ENCODE data around the gene RELL2. TPM values are rescaled to one million over a fixed set of nuclear protein-coding genes. Genes with fewer than 3 reads are reported as not detected.

The RELL2 gene
- polyA plus RNA-seq, 1 experiment = 3.0 TPM

- TF ChIP-seq CTCF (IDR thresholded peaks at IDR 0.05; ENCODE audit: low read depth, low read length) = no peak
- H3K9me3 ChIP-seq (ENCODE audit: control insufficient read depth, insufficient read depth, low read length) = no peaks in the 10 kb centered on the region
- CTCF ChIA-PET = interaction anchor here (19.3 kb wide), 1 partner anchor 19 kb away, joined by 465 read pairs; no protein-coding TSS in a partner anchor
- H3K27me3 ChIP-seq (ENCODE audit: control insufficient read depth, insufficient read depth, low read length) = no peaks in the 10 kb centered on the region
- H3K4me3 ChIP-seq (ENCODE audit: low read depth, low read length) = no peak overlapping the region
- POLR2A ChIA-PET = no interaction called here
- DNase-seq (ENCODE audit: low read depth, low spot score) = no peak
- no peak overlapping the region for H3K27ac ChIP-seq (ENCODE audit: low read depth, low read length)
Observed at GRCh38 chr5:141611289-141611688, 25.5 kb upstream of the RELL2 start.

- Histone ChIP-seq H3K27me3 (ENCODE audit: control insufficient read depth, insufficient read depth, low read length) (no peaks in the 10 kb centered on the region), H3K4me3 (ENCODE audit: low read depth, low read length) (no peak overlapping the region), H3K27ac (ENCODE audit: low read depth, low read length) (no peak overlapping the region), H3K9me3 (ENCODE audit: control insufficient read depth, insufficient read depth, low read length) (no peaks in the 10 kb centered on the region)
- ChIA-PET POLR2A (no interaction called here), CTCF (interaction anchor here (19.3 kb wide), 1 partner anchor 21 kb away, joined by 465 read pairs; no protein-coding TSS in a partner anchor)
- TF ChIP-seq CTCF (IDR thresholded peaks at IDR 0.05; ENCODE audit: low read depth, low read length) = no peak
- no peak for DNase-seq (ENCODE audit: low read depth, low spot score)
Observed at GRCh38 chr5:141613344-141613743, 23.5 kb upstream of the RELL2 start.

GRCh38 chr5:141615991-141616720 lies 20.6 kb upstream of the RELL2 start:
- ChIA-PET POLR2A (interaction anchor here (1.5 kb wide), 1 partner anchor 20 kb away, joined by 4 read pairs; the partner anchor contains the start of genes HDAC3 and RELL2), CTCF (interaction anchor here (0.6 to 19.3 kb wide), 6 partner anchors 9 to 186 kb away, joined by 3 to 465 read pairs (median 10); partner anchors contain the start of gene PCDHGA12)
- DNase-seq (ENCODE audit: low read depth, low spot score) = no peak
- Histone ChIP-seq H3K27ac (ENCODE audit: low read depth, low read length) (no peak overlapping the region), H3K27me3 (ENCODE audit: control insufficient read depth, insufficient read depth, low read length) (no peaks in the 10 kb centered on the region), H3K4me3 (ENCODE audit: low read depth, low read length) (no peak overlapping the region), H3K9me3 (ENCODE audit: control insufficient read depth, insufficient read depth, low read length) (no peaks in the 10 kb centered on the region; the same call in 1 of the 2 replicates)
- TF ChIP-seq CTCF (IDR thresholded peaks at IDR 0.05; ENCODE audit: low read depth, low read length) = no peak

GRCh38 chr5:141617128-141617527 lies 19.7 kb upstream of the RELL2 start:
- no peak overlapping the region for H3K27ac ChIP-seq (ENCODE audit: low read depth, low read length)
- no peaks in the 10 kb centered on the region for H3K27me3 ChIP-seq (ENCODE audit: control insufficient read depth, insufficient read depth, low read length)
- H3K9me3 ChIP-seq (ENCODE audit: control insufficient read depth, insufficient read depth, low read length) = no peaks in the 10 kb centered on the region; the same call in 1 of the 2 replicates
- no peak for TF ChIP-seq CTCF (IDR thresholded peaks at IDR 0.05; ENCODE audit: low read depth, low read length)
- peak overlapping the region; percentile 74; the same call in 1 of the 2 replicates for H3K4me3 ChIP-seq (ENCODE audit: low read depth, low read length)
- ChIA-PET POLR2A (interaction anchor here (1.5 kb wide), 1 partner anchor 19 kb away, joined by 4 read pairs; the partner anchor contains the start of genes HDAC3 and RELL2), CTCF (interaction anchor here (0.6 to 19.3 kb wide), 8 partner anchors 9 to 187 kb away, joined by 3 to 465 read pairs (median 4); partner anchors contain the start of genes PCDHGA12 and RELL2)
- DNase-seq (ENCODE audit: low read depth, low spot score) = no peak

GRCh38 chr5:141617682-141618029 lies 19.1 kb upstream of the RELL2 start:
- TF ChIP-seq CTCF (IDR thresholded peaks at IDR 0.05; ENCODE audit: low read depth, low read length) = no peak
- no peaks in the 10 kb centered on the region; the same call in 1 of the 2 replicates for H3K9me3 ChIP-seq (ENCODE audit: control insufficient read depth, insufficient read depth, low read length)
- POLR2A ChIA-PET = interaction anchor here (1.5 kb wide), 1 partner anchor 19 kb away, joined by 4 read pairs; the partner anchor contains the start of genes HDAC3 and RELL2
- no peaks in the 10 kb centered on the region for H3K27me3 ChIP-seq (ENCODE audit: control insufficient read depth, insufficient read depth, low read length)
- peak overlapping the region; percentile 42 for H3K27ac ChIP-seq (ENCODE audit: low read depth, low read length)
- no peak for DNase-seq (ENCODE audit: low read depth, low spot score)
- peak overlapping the region; percentile 74 for H3K4me3 ChIP-seq (ENCODE audit: low read depth, low read length)
- CTCF ChIA-PET = interaction anchor here (0.8 to 19.3 kb wide), 7 partner anchors 10 to 54 kb away, joined by 3 to 465 read pairs (median 4); partner anchors contain the start of gene RELL2
